HG02642 (cell line): Measurements from ENCODE around the gene PIP4K2B.

ENCODE experiments used
- ATAC-seq: cut with Tn5 transposase; IDR thresholded peaks from one replicate; pipeline ENCODE4 v1.9.1; 2021; ENCODE audit warnings: mild to moderate bottlenecking; ENCODE audit not compliant: unreplicated experiment, poor library complexity

Gene PIP4K2B

DNA sequence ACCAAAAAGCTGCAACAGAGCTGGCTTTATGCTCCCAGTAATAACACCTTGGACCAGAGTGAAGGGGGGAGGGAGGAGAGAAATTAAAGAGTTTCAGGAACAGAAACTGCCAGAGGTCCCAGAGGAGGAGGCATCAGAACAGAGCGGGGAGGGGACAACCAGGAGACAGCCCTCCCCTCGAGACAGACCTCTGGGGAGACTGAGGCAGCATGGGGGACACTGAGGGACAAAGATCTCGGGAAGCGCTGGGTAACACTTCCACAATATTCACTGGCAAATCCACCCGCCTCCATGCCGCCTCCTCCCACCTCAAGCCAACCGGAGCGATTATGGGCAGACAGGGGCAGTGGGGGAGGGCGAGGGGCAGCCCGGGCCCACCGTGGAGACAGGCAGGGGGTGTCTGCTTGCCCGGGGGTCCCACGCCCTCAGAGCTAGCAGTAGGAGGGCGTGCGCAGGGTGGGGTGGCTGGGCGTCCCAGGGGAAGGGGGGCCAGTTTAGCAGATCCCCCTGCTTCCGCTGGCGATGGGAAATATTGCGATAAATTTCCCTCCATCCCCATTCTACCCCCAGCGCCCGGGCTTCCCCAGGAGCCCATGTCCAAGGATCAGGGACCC is 52.4 kb downstream of the PIP4K2B start:
- no peak for ATAC-seq

DNA sequence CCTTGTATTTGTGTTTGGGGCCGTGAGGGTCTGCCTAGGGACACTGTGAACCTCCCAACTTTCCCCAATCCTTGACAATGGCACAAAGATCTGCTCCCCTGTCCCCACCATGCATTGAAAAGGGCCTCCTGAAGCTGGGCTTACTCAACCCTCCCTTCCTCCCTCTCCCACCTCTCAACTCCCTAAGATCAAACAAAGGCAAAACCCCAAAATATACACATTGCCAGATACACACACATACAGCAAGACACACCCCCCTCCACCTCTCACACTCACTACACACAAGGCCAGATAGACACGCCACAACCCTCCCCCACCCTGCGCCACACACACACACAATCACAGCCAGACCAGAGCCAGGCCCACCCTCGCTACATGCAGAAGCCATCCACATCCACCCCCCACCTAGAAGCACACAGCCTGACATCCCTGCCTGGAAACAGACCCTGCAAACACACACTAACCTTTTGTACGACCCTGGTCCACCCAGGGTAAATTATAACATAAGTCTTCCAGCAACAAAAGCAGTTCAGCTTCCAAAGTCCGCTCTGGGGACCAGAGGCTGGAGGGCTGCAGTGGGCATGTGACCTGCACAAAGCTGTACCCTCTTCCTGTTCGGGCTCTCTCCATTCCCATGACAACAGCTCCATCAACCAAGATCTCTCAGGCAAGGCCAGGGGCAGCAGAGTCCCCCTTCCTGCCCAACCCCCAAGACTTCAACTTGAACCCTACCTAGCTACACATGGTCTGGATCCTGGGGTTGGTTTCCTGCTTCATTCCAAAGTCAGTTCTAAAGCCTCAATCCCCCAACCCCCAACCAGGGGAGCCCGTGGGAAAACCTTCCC is 53.1 kb downstream of the PIP4K2B start:
- no peak for ATAC-seq

DNA sequence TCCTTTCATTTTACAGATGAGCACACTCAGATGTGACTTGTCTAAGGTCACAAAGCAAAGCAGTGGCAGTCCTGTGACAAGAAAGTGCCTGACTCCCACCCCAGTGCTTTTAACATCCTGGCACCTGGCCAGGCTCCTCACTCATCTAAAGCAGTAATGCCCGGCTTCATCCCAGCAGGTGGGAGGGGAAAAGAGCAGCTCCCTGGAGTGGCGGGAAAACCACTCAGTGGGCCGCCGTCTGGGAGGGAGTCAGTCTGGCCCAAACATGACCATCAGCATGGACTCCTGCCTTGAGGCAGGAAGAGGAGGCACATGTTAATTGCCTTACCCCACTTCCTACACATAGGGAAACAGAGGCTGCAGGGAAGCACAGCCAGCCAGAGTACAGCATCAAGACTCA is 53.8 kb downstream of the PIP4K2B start:
- no peak for ATAC-seq

DNA sequence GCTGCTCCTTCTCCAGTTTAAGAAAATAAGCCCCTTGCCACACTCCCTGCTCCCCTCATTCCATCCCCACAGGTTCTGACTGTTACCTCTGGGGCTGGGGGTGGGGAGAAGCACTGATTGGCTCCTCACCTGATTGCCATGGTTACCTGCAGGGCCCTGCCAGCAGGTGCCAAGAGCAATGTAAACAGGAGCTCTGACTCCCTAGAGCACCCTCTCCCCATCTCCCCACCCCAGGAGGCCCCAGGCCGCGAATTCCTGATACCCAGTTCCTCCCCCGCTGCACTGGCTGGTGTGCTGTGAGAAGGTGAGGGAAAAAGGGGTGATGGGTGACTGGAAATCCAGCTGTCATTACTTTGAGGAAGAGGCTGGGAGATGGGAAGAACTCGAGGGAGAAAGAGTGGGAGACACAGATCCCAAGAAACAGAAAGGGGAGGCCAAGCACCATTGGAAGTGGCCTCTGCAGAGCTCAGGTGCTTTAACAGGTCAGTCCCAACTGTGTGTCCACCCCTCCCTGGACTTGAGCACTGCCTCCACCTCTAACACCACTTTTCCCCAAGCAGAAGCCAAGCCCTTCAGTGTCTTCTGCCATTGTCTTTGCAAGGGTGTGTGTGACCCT is 55.7 kb downstream of the PIP4K2B start:
- ATAC-seq, result no peak

DNA sequence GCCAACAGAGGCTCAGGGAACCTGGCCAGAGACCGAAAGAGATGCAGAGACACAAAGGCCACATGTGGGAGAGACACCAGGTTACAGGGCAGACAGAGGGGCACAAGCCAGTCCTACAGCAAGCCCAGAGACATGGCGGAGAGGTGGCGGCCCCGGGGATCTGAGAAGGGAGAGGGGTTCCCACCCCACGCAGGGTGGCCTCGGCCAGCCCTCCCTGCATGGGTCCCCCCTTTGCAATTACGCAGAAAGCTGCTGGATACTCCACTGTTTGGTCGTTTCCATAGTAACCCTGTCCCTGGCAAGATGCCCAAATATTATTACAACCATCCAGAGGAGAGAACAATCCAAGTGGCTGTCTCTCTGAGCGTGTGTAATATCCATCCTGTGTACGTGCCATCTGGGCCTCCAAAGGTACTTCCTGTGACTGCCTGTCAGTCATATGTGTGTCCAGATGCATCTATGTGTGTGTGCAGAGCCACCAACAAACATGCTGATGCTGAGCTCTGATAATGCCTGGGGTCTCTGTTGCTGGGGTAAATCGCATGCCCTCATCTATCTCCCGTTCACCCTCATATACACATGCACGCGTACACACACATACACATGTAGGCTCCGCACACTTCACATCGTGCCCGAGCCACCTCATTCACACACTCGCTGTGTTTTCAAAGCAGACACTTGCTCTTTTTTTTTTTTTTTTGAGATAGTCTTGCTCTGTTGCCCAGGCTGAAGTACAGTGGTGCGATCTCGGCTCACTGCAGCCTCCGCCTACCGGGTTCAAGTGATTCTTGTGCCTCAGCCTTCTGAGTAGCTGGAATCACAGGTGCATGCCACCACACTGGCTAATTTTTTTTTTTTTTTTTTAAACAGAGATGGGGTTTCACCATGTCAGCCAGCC is 56.7 kb downstream of the PIP4K2B start:
- ATAC-seq, result no peak

DNA sequence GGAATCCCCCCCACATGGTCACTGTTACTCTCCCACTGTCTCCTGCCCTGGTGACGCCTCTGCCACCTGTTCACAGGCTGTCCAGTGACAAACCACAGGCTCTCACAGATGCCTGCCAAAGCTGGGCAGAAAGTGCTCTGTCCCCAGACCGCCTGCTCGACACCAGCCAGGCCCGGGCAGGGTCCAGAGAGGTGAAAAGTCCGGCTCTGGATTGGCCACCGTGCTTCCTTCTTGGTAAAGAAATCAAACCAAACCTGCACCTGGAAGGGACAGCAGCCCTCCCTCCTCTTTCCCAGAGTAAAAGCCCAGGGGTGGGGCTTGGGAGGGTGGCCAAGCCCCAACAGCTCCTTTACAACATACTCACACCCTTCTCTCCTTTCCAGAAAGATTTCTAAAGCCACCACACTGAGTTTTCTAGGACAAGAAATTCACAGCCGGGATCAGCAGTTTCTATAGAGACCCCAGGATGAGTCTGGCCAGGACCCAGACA is 57.4 kb downstream of the PIP4K2B start:
- no peak for ATAC-seq

DNA sequence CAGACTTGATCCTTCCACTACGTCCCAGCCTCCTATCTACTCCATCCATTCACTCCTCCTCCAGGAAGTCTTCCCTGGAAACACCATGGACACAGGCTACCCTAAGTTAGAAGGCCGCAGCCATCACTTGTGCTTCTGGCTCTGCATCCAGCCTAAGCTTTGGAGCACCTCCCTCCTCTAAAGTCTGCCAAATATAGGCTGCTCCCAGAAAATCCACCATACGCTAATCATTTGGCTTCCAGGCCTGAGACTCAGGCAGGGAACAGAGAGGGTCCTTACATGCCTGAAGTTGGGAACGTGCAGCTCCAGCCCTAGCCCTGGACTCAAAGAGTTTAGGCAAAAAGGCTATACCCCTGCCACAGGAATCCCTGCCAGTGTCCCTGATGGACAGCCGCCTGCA is 57.9 kb downstream of the PIP4K2B start:
- ATAC-seq, result no peak

DNA sequence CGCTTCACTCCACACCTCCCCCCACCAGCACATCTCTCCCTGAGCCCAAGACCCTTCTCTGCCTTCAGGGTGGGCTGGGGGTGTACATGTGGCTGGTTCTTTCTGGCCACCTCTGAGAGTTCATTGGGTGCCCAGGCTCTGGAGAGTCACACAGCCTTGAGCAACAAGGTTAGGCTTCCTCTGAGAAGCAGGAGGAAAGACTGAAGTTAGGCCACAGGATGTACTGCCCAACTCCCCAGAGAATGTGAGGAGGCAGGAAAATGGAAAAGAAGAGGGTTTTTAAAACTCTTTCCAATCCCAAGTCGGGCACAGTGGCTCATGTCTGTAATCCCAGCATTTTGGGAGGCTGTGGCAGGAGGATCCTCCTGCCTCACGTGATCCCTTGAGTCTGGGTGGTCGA is 58.5 kb downstream of the PIP4K2B start:
- no peak for ATAC-seq

DNA sequence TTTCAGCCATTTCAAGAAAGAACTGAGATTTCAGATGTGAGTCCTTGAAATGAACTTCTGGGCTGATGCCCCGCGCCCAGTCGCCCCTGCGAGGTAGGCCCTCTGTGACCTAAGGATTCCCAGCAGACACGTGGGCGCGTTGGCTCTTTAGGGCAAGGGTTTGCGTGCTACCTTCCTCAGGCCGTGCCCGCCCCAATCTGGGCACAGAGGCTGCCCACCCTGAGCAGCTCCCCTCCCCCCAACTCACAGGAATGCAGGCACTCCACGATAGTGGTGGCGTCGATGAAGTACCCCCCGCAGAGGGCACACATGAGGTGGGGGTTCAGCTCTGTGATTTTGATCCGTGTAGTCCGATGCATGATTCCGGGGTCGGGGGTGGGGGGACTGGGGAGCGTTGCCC is 59.3 kb downstream of the PIP4K2B start:
- no peak for ATAC-seq

DNA sequence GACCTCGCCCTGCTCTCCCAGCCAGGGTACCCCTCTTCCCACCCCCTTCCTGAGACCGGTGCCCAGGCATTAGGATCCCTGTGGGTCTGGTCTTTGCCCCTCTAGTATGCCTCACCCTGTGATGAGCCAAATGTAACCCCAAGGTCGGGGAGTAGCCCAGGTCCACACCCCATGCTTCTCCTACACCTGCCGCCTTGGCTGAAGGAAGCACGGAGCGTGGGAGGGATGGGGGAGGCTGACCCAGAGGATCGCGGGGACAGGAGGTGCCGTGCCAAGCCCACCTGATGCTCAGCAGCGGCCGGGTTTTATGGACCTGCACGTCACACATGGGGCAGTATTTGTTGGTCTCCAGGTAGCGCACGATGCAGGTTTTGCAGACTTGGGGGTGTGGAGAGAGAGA is 60.1 kb downstream of the PIP4K2B start:
- no peak for ATAC-seq

DNA sequence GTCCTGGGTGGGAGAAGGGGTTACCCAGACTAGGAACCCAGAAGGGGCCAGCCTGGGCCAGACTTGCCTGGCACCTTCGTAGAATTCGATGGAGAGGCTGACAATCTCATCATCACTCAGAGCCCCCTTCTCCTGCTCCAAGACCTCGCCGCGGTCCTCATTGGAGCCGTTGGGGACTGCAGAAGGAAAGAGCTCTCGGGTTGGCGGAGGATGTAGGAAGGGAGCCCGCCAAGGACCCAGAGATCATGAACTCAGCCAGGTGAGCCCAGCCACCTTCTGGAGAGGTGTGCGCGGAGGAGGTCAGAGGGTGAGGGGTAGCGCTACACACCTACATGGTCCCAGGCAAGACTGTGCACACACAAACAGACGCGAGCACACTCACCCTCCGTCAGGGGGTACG is 60.7 kb downstream of the PIP4K2B start:
- no peak for ATAC-seq

DNA sequence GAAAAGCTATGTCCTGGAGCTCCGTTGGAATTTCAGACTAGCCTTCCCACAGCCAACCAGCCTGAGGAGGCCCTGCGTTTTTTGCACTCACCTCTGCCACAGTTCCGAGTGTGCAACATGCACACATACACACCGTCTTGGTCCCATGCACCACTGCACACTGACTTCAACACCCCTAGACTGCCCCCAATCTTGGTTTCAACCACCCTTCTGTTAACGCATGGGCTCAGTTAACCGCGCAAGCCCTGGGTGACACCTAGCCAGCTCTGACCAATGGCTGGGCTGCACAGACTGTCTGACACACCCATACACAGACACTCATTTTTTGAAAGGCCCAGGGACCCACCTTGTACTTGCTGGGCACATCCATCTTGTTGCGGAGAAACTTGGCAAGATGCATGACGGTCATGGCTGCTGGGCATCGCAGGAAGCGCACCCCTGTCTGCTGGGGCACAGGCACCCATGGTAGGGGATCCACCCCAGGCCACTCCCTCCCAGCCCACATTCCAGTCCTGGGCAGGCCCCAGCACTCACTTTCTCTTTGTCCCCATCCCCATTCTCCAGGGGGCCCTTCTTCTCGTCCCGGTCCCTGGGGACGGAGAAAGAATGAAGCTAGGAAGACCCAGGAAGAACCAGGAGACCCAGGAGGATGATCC is 61.2 kb downstream of the PIP4K2B start:
- ATAC-seq, result no peak

DNA sequence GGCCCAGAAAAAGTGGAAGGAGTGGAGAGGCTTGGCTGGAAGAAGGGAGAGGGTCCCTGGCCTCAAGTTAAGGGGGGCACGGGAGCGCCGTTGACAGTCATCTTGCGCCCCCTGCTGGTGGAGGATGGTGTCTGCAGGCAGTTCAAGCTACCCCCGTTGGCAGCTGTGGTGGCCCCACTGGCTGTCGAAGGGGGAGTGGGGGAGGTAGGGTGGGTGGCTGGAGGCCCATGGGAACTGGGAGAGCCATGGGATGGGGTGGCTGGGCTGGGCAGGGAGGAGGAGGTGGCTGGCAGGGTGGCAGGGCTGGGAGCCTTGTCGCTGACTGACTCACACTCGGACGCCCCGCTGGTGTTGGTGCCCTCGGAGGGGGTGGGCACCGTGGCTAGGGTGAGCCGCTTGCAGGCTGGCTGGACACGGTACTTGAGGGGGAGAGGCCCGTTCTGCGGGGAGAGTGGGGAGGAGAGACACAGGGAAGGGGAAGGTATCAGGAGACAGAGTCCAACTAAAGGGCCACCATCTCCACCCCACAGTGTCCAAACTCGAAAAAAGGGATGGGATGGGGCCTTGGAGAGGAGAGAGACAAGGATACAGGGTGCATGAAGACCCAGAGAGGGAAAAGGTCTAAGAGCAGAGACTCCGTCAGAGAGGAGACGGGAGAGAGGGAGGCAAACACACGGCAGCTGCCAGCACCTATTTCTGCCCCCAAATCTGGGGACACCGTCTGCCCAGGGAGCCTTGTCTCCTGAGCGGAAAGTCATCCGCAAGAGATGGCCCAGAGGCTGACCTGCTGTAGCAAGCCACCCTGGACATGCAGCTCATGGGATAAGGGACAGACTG is 64.0 kb downstream of the PIP4K2B start:
- no peak for ATAC-seq

DNA sequence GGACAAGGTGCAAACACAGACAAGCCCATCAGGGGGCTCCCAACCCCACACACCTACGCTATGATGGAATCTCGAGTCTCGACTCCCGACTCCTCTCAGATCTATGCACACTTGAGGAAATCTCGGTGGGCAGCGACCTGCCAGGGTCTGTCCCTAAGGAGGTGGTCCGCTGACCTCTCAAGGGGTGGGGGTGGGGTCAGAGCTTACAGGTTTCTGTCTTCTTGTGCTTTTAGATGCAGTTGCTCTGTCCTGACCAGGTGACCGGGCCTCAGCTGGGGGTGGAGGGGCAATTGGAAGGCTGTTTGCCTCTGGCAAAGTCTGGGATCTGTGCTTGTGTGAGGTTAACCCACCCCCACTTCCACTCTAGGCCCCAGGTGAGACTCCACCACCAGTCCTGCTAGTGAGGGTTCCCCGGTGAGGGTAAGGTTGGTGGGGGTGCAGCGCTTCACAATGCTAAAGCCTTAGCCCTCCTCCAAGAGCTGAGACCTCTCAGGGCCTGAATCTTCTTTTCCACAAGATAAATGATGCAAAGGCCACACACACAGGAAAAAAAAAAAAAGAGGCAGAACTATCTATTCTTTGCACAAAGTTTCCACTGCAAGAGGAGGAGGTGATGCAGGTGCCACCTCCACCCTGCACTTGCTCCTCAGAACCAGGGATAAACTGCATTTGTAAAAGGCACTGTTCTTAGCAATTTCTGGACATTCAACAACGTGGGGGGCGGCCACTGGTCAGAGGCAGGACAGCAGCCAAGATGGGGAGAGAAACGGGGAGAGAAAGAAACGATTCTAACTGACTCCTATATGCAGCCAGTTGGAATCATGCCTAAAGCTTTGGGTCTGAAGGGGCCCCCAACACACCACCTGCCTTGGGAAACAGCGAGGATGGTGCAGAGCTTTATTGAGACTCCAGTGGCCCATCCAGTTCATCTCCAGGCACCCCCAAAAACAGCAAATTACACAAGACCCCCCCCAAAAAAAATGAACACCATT is 65.1 kb downstream of the PIP4K2B start:
- no peak for ATAC-seq

DNA sequence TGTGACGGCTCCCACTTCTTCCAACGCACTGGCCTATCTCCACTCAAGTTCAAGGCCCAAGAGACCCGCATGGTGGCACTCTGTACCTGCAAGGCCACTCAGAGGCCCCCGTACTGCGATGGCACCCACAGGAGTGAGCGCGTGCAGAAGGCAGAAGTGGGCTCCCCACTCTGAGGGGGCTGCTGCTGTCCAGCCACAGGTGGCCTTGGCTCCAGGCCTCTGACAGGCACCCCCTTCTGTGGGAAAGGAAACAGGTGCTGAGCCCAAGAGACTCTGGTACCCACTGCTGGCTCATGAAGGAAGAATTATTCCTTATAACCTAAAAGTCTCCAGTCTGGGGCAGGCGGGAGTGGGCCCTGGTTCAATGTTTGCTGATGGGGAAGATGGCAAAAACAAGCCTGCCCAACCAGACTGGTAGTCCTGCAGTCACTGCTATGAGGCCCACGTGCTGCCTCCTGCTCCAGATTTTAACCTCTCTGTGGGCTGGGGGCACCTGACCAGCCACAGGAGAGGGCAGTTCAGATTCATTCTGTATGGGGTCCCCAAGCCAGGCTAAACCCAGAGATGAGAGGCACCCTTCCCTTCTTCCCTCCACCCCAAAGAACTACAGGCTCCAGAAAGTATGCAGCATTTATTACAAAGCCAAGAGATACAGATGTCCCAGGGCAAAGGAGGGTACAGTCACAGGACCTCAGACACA is 65.9 kb downstream of the PIP4K2B start:
- ATAC-seq, result no peak

DNA sequence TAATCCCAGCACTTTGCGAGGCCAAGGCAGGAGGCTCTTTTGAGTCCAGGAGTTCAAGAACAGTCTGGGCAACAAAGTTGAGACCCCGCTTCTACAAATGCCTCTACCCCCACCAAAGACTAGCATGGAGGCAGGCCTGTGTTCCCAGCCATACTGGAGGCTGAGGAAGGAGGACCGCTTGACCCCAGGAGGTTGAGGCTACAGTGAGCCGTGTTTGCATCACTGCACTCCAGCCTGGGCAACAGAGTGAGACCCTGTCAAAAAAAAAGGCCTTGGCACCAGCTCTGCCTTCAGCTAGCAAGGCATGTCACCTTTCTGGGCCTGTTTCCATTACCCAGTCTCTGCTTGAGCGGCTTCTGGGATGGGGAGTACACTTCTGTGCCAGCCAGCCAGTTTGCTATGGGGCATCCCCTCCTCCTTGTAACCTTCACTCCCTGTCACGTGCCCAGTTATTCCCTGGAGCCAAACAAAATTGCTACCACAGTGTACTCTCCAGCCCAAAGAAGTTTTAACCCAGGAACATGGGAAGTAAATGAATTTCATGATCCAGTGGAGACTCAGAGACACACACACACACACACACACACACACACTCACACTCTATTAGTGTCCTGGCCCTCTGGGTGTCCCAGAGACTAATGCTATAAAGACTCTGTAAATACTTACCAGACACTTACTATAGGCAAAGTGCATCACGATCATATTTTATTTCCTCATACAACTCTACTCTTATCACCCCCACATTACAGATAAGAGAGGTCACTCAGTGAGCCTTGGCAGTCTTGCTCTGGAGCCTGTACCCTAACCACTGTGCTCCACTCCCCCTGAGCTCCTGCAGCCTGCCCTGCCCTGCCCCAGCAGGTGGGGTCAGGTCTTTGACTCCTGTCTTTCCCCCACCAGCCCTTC is 66.7 kb downstream of the PIP4K2B start:
- no peak for ATAC-seq
